Muscle of leg (tissue), 11 donors: ENCODE results near the gene PCDH7. TPM values are rescaled to one million over a fixed set of nuclear protein-coding genes. Genes with fewer than 3 reads are reported as not detected.

Source experiments
- DNase-seq: peaks from one replicate; pipeline ENCODE4 v3.0.0; 2013
- H3K27ac ChIP-seq: one replicate; pipeline ENCODE4 v1.5.1; 2013; ENCODE audit warnings: mild to moderate bottlenecking, low read length, control low read depth
- H3K27me3 ChIP-seq: one replicate; pipeline ENCODE4 v1.6.1; 2013; ENCODE audit warnings: low read length; ENCODE audit not compliant: control insufficient read depth, insufficient read depth
- H3K36me3 ChIP-seq: one replicate; pipeline ENCODE4 v1.6.1; 2013; ENCODE audit warnings: low read length; ENCODE audit not compliant: control insufficient read depth, insufficient read depth
- H3K4me1 ChIP-seq: one replicate; pipeline ENCODE4 v1.6.1; 2013; ENCODE audit warnings: low read length; ENCODE audit not compliant: control insufficient read depth, insufficient read depth
- H3K4me3 ChIP-seq: one replicate; pipeline ENCODE4 v1.5.1; 2013; ENCODE audit warnings: low read length, control low read depth
- H3K9me3 ChIP-seq: replicated peaks from 2 replicates; pipeline ENCODE4 v1.6.1; 2013; ENCODE audit warnings: low read depth, low read length; ENCODE audit not compliant: control insufficient read depth
- WGBS: methylation state at CpG from one replicate; pipeline ENCODE4 v1.1.5; 2013; ENCODE audit warnings: missing lambda C conversion rate; ENCODE audit not compliant: insufficient coverage; 5-methylcytosine and 5-hydroxymethylcytosine counted together
- polyA plus RNA-seq, 8 donors: library from polyadenylated mRNA; unstranded; fragments of 120-200 nt; gene quantifications; one replicate each; pipeline versions ENCODE4 v1.2.1 to v1.2.3, GENCODE V29; 2013; ENCODE audit warnings: inconsistent platforms in 1 of 8, low replicate concordance in 1 of 8; ENCODE audit not compliant: insufficient read length in 8 of 8, insufficient read depth in 1 of 8
- total RNA-seq: library from RNA; stranded (reverse); fragments of 120-200 nt; gene quantifications from one replicate; pipeline ENCODE4 v1.2.4, GENCODE V29; 2013

Gene PCDH7
- total and polyA plus RNA-seq, 9 donors: 18.3 to 50.5 (median 35.5) TPM

GRCh38 chr4:30718021-30718542, 2.1 kb upstream of the PCDH7 start:
- Histone ChIP-seq H3K27ac (peak overlapping the region; percentile 96), H3K4me1 (peaks cover 12% of the 10 kb centered on the region), H3K27me3 (peaks cover 37% of the 10 kb centered on the region), H3K36me3 (no peaks in the 10 kb centered on the region), H3K4me3 (peak overlapping the region; percentile 89), H3K9me3 (no peaks in the 10 kb centered on the region)
- DNase-seq: peak; percentile 91
- WGBS: 0% methylated on average over 17 of the region's 34 CpGs

GRCh38 chr4:30718641-30719453, 1.3 kb upstream of the PCDH7 start:
- H3K4me1 ChIP-seq: peaks cover 19% of the 10 kb centered on the region
- H3K9me3 ChIP-seq: no peaks in the 10 kb centered on the region
- H3K27ac ChIP-seq: peak overlapping the region; percentile 96
- H3K4me3 ChIP-seq: peak overlapping the region; percentile 89
- H3K36me3 ChIP-seq: no peaks in the 10 kb centered on the region
- H3K27me3 ChIP-seq: peaks cover 38% of the 10 kb centered on the region
- WGBS: under 1% methylated on average over 21 of the region's 33 CpGs
- DNase-seq: peak; percentile 82

GRCh38 chr4:30719454-30720020, 632 bp upstream of the PCDH7 start:
- H3K36me3 ChIP-seq: no peaks in the 10 kb centered on the region
- DNase-seq: peak; percentile 90
- H3K4me1 ChIP-seq: peaks cover 19% of the 10 kb centered on the region
- WGBS: under 1% methylated on average over 42 of the region's 42 CpGs
- H3K9me3 ChIP-seq: no peaks in the 10 kb centered on the region
- peak overlapping the region; percentile 89 for H3K4me3 ChIP-seq
- peaks cover 38% of the 10 kb centered on the region for H3K27me3 ChIP-seq
- peak overlapping the region; percentile 96 for H3K27ac ChIP-seq

- DNase-seq: peak; percentile 70
- no peaks in the 10 kb centered on the region for H3K36me3 ChIP-seq
- H3K9me3 ChIP-seq: no peaks in the 10 kb centered on the region
- H3K27ac ChIP-seq: peak overlapping the region; percentile 96
- peak overlapping the region; percentile 89 for H3K4me3 ChIP-seq
- under 1% methylated on average over 34 of the region's 41 CpGs for WGBS
- peaks cover 38% of the 10 kb centered on the region for H3K27me3 ChIP-seq
- peaks cover 19% of the 10 kb centered on the region for H3K4me1 ChIP-seq
Observed at GRCh38 chr4:30720661-30721184, 554 bp downstream of the PCDH7 start.

GRCh38 chr4:30721185-30722091, 1.3 kb downstream of the PCDH7 start:
- Histone ChIP-seq H3K36me3 (no peaks in the 10 kb centered on the region), H3K27me3 (peaks cover 38% of the 10 kb centered on the region), H3K4me1 (peaks cover 19% of the 10 kb centered on the region), H3K27ac (peak overlapping the region; percentile 96), H3K4me3 (peak overlapping the region; percentile 89), H3K9me3 (no peaks in the 10 kb centered on the region)
- under 1% methylated on average over 81 of the region's 95 CpGs for WGBS
- DNase-seq: peak; percentile 70

GRCh38 chr4:30722092-30722358, 1.9 kb downstream of the PCDH7 start:
- no peaks in the 10 kb centered on the region for H3K36me3 ChIP-seq
- peaks cover 38% of the 10 kb centered on the region for H3K27me3 ChIP-seq
- WGBS: 0% methylated on average over 39 of the region's 39 CpGs
- H3K4me1 ChIP-seq: peaks cover 19% of the 10 kb centered on the region
- peak overlapping the region; percentile 89 for H3K4me3 ChIP-seq
- no peaks in the 10 kb centered on the region for H3K9me3 ChIP-seq
- H3K27ac ChIP-seq: no peak overlapping the region
- DNase-seq: no peak

- Histone ChIP-seq H3K36me3 (no peaks in the 10 kb centered on the region), H3K27ac (no peak overlapping the region), H3K4me1 (peaks cover 19% of the 10 kb centered on the region), H3K27me3 (peaks cover 38% of the 10 kb centered on the region), H3K4me3 (peak overlapping the region; percentile 89), H3K9me3 (no peaks in the 10 kb centered on the region)
- DNase-seq: peak; percentile 16
- 3% methylated on average over 75 of the region's 77 CpGs for WGBS
Observed at GRCh38 chr4:30722359-30723200, 2.4 kb downstream of the PCDH7 start.

- DNase-seq: peak; percentile 28
- H3K9me3 ChIP-seq: no peaks in the 10 kb centered on the region
- H3K27me3 ChIP-seq: peaks cover 38% of the 10 kb centered on the region
- H3K4me1 ChIP-seq: peaks cover 19% of the 10 kb centered on the region
- 8% methylated on average over 9 of the region's 15 CpGs for WGBS
- no peaks in the 10 kb centered on the region for H3K36me3 ChIP-seq
- H3K27ac ChIP-seq: no peak overlapping the region
- peak overlapping the region; percentile 89 for H3K4me3 ChIP-seq
Observed at GRCh38 chr4:30723201-30723955, 3.2 kb downstream of the PCDH7 start.

- Histone ChIP-seq H3K4me1 (peaks cover 13% of the 10 kb centered on the region), H3K27me3 (peaks cover 35% of the 10 kb centered on the region), H3K27ac (no peak overlapping the region), H3K4me3 (peak overlapping the region; percentile 89), H3K9me3 (no peaks in the 10 kb centered on the region), H3K36me3 (no peaks in the 10 kb centered on the region)
- WGBS: 31% methylated on average over 2 of the region's 4 CpGs
- DNase-seq: peak; percentile 38
Observed at GRCh38 chr4:30724247-30724646, 4.1 kb downstream of the PCDH7 start.
